PC-9 (cell line): Measurements from ENCODE around the gene FOXO3. TPM values are rescaled to one million over a fixed set of nuclear protein-coding genes. Genes with fewer than 3 reads are reported as not detected.

ENCODE experiments used
- BruUV-seq: library from RNA; stranded (reverse); fragments of 400-500 nt; replicated peaks from 2 replicates; lab custom pipeline; 2021; lab: Mats Ljungman, UMichigan
- CTCF ChIA-PET: fragments of 300-600 bp; sonication (Branson Sonifier 250); formaldehyde crosslinking; loops from one replicate; lab custom pipeline; 2022; ENCODE audit warnings: antibody characterized with exemption; lab: Charles Lee
- POLR2A ChIA-PET: fragments of 300-600 bp; sonication (Branson Sonifier 250); formaldehyde crosslinking; loops from one replicate; lab custom pipeline; 2022; ENCODE audit warnings: antibody characterized with exemption; ENCODE audit not compliant: unreplicated experiment; lab: Charles Lee
- DNase-seq, 2 experiments: peaks; one replicate each; pipeline versions ENCODE4 v3.0.0 to v3.0.0-alpha.2; 2015 to 2022; ENCODE audit warnings: mixed read lengths in 1 of 2
- H2AFZ ChIP-seq: fragments of 200-600 bp; sonication (generic); 2 replicates; pipeline ENCODE4 v1.8.1; 2017; ENCODE audit warnings: antibody characterized with exemption
- H3F3A ChIP-seq: fragments of 200-600 bp; sonication (generic); 2 replicates; pipeline ENCODE4 v1.8.1; 2017; ENCODE audit warnings: antibody characterized with exemption, mild to moderate bottlenecking, low read depth; ENCODE audit not compliant: insufficient read depth
- H3K27ac ChIP-seq: fragments of 200-600 bp; sonication (generic); 2 replicates; pipeline ENCODE4 v1.6.1; 2016; ENCODE audit warnings: mixed run types
- H3K27me3 ChIP-seq: fragments of 200-600 bp; sonication (generic); 2 replicates; pipeline ENCODE4 v1.6.1; 2016; ENCODE audit warnings: low read depth, mixed run types; ENCODE audit not compliant: insufficient read depth
- H3K36me3 ChIP-seq: fragments of 200-600 bp; sonication (generic); 2 replicates; pipeline ENCODE4 v1.6.1; 2016; ENCODE audit warnings: low read depth, mixed run types
- H3K4me1 ChIP-seq: fragments of 200-600 bp; sonication (generic); replicated peaks from 2 replicates; pipeline ENCODE4 v1.6.1; 2016; ENCODE audit warnings: mixed run types; ENCODE audit not compliant: insufficient read depth
- H3K4me2 ChIP-seq: fragments of 200-600 bp; sonication (generic); 2 replicates; pipeline ENCODE4 v1.6.1; 2017; ENCODE audit warnings: mixed run types
- H3K4me3 ChIP-seq: fragments of 200-600 bp; sonication (generic); 2 replicates; pipeline ENCODE4 v1.6.1; 2016; ENCODE audit warnings: mixed run types
- H3K79me2 ChIP-seq: fragments of 200-600 bp; sonication (generic); 2 replicates; pipeline ENCODE4 v1.6.1; 2017; ENCODE audit warnings: low read depth, mixed run types
- H3K9me2 ChIP-seq: fragments of 200-600 bp; sonication (generic); 2 replicates; pipeline ENCODE4 v1.8.1; 2017; ENCODE audit warnings: mild to moderate bottlenecking; ENCODE audit not compliant: insufficient read depth
- H3K9me3 ChIP-seq: fragments of 200-600 bp; sonication (generic); 2 replicates; pipeline ENCODE4 v1.8.1; 2016; ENCODE audit warnings: low read depth; ENCODE audit not compliant: insufficient read depth
- H4K20me1 ChIP-seq: fragments of 200-600 bp; sonication (generic); 2 replicates; pipeline ENCODE4 v1.8.1; 2017; ENCODE audit not compliant: insufficient read depth
- EZH2 ChIP-seq: fragments of 200-600 bp; sonication (generic); IDR thresholded peaks from 2 replicates; pipeline ENCODE4 v1.8.0; 2017; ENCODE audit warnings: antibody characterized with exemption, low read depth
- intact Hi-C: fragments of 100-400 bp; cut with micrococcal nuclease; formaldehyde crosslinking; loops from one replicate; pipeline ENCODE4 v1.10.0; 2022; ENCODE audit not compliant: unreplicated experiment
- total RNA-seq: library from RNA; stranded (reverse); gene quantifications from 2 replicates; pipeline ENCODE4 v1.2.3, GENCODE V29; 2021
- TF ChIP-seq, protein P1 (sequence below): fragments of 200-600 bp; sonication (generic); conservative IDR thresholded peaks from 2 replicates; pipeline ENCODE4 v1.6.1; 2017; ENCODE audit warnings: mixed run types, antibody characterized with exemption, mild to moderate bottlenecking, moderate library complexity

Gene FOXO3
- total RNA-seq, 1 experiment from 2014 or later: 59.4 TPM

DNA sequence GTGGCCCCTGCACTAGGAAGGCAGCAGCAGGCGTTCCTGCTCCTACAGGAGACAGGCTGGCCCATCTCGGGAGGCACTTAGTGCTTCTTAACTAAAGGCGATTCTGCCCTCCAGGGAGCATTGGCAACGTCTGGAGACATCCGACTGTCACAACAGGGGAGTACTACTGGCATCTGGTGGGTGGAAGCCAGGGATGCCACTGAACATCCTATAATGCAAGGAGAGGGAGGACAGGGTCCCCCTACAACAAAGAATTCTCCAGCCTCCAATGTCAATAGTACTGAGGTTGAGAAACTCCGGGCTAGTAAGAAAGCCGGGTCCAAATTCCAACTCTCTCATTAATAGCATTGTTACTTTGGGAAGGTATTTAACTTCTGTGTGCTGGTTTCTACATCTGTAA, 168.1 kb downstream of the FOXO3 start:
- Histone ChIP-seq H3K9me2 (no peaks in the 10 kb centered on the region), H2AFZ (no peak overlapping the region), H3K36me3 (no peaks in the 10 kb centered on the region), H3K27ac (no peak overlapping the region), H3K27me3 (no peaks in the 10 kb centered on the region), H3K4me2 (no peak overlapping the region), H4K20me1 (no peaks in the 10 kb centered on the region), H3K9me3 (0 out of 2 replicates have a peak, but pooled peaks cover 2% of the 10 kb centered on the region), H3F3A (peaks cover 28% of the 10 kb centered on the region), H3K79me2 (peaks cover 40% of the 10 kb centered on the region), H3K4me1 (peaks cover 39% of the 10 kb centered on the region), H3K4me3 (no peak overlapping the region)
- ChIA-PET POLR2A (interaction anchor here (0.6 kb wide), 1 partner anchor 78 kb away, joined by 6 read pairs; no protein-coding TSS in a partner anchor), CTCF (interaction anchor here (0.5 kb wide), 1 partner anchor 12 kb away, joined by 10 read pairs; no protein-coding TSS in a partner anchor)
- TF ChIP-seq EZH2: no peak
- TF ChIP-seq, protein P1, sequence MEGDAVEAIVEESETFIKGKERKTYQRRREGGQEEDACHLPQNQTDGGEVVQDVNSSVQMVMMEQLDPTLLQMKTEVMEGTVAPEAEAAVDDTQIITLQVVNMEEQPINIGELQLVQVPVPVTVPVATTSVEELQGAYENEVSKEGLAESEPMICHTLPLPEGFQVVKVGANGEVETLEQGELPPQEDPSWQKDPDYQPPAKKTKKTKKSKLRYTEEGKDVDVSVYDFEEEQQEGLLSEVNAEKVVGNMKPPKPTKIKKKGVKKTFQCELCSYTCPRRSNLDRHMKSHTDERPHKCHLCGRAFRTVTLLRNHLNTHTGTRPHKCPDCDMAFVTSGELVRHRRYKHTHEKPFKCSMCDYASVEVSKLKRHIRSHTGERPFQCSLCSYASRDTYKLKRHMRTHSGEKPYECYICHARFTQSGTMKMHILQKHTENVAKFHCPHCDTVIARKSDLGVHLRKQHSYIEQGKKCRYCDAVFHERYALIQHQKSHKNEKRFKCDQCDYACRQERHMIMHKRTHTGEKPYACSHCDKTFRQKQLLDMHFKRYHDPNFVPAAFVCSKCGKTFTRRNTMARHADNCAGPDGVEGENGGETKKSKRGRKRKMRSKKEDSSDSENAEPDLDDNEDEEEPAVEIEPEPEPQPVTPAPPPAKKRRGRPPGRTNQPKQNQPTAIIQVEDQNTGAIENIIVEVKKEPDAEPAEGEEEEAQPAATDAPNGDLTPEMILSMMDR: no peak
- DNase-seq: peak in 1 of 2 experiments; percentile 18
- intact Hi-C loops: no loop called here
- no TSS peak for BruUV-seq

DNA sequence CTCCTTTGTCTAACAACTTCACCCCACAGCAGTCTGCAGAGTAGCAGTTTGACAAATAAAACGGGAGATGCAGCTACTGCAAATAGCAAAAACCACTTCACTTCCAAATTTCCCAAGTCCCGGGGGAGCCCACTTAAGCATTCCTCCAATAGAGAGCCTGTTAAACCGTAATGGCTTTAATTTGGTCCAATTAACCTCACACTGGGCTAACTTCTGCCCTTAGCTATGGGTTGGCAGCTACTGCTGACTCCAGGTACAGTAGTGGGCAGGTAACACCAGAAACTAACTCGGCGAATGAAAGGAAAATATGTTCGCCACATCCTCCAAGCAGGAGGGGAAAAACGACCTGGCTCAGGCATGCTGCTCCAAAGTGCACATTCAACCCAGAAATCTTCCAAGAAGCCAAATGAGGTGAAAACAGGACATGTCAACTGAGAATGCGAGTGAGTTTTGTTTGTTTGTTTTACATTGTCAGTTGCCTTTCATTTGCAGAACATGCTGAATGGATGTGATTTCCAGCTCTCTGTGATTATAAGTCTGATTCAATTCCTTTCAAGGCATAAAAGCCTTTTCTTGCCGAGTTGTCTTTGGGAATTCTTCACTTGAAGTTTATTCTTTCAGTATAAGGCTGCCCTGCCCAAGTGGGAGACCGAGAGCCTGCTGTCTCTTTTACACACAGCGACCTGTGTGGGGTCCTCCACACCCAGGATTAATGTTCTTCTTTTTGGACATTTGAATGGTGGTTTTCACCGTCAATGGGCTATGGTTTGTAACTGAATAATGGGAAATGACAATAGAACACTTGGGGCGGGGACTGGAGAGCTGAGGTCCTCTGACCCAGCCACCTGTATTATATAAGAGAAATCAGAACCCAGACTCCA, 170.2 kb downstream of the FOXO3 start:
- Histone ChIP-seq H3K4me2 (peak overlapping the region; percentile 87), H3K27me3 (no peaks in the 10 kb centered on the region), H3K27ac (peak overlapping the region; percentile 84), H3K9me2 (no peaks in the 10 kb centered on the region), H3F3A (peaks cover 47% of the 10 kb centered on the region), H2AFZ (no peak overlapping the region), H3K4me3 (peak overlapping the region; percentile 46; the same call in 1 of the 2 replicates), H3K4me1 (peaks cover 59% of the 10 kb centered on the region), H4K20me1 (no peaks in the 10 kb centered on the region), H3K36me3 (no peaks in the 10 kb centered on the region), H3K79me2 (peaks cover 53% of the 10 kb centered on the region), H3K9me3 (no peaks in the 10 kb centered on the region)
- no TSS peak for BruUV-seq
- ChIA-PET CTCF (interaction anchor here (0.5 to 0.9 kb wide), 4 partner anchors 46 to 344 kb away, joined by 3 to 14 read pairs (median 6); no protein-coding TSS in a partner anchor), POLR2A (interaction anchor here (0.6 to 0.8 kb wide), 4 partner anchors 161 to 599 kb away, joined by 3 to 7 read pairs (median 5); no protein-coding TSS in a partner anchor)
- DNase-seq: no peak
- TF ChIP-seq, protein P1: no peak
- TF ChIP-seq EZH2: no peak
- intact Hi-C loops: loop anchor here (5.0 kb wide), 1 partner anchor 106 kb away; no protein-coding TSS in a partner anchor

DNA sequence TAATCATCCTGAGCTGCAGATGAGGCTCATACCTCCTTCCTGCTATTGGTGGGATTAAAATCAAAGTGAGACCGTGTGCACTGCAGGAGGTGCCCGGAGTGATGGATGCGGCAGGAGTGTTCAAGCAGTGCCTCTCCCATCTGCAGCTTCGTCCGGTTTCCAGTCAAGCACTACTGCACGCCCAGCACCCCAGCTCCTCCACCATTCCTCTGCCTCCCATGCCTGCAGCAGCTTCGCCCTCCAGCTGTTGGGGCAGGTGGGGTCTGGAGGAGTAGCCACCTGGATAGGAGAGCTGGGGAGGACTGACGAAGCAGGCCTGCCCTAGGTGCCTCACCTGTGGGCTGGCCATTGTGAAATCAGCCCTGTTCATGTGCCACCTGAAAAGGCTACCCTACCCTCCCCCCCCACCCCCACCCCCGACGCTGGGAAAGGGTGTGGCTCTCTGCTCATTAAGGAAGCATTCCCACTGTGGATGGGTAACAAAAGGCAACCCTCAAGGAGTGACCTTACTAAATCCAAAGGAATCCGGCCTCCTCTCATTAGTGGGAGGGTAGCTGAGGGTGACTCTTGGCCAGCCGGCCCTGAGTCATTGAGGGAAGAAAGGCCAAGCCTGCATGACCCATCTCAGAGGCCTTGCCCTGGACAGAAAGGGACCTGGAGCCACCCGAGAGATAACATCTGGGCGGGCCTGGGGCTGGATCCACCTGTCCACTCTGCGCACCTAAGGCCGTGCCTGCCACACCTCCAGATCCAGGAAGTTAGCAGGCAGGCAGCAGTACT, 171.6 kb downstream of the FOXO3 start:
- Histone ChIP-seq H3K9me2 (no peaks in the 10 kb centered on the region), H3K27ac (peak overlapping the region; percentile 99), H3K79me2 (peaks cover 56% of the 10 kb centered on the region), H3K9me3 (no peaks in the 10 kb centered on the region), H3K4me1 (peaks cover 71% of the 10 kb centered on the region), H3K27me3 (no peaks in the 10 kb centered on the region), H3K4me3 (peak overlapping the region; percentile 46; the same call in 1 of the 2 replicates), H3K4me2 (peak overlapping the region; percentile 96), H3F3A (peaks cover 59% of the 10 kb centered on the region), H4K20me1 (no peaks in the 10 kb centered on the region), H3K36me3 (no peaks in the 10 kb centered on the region), H2AFZ (no peak overlapping the region)
- BruUV-seq: no TSS peak
- TF ChIP-seq, protein P1: no peak
- no peak for TF ChIP-seq EZH2
- intact Hi-C loops: loop anchor here (1.0 to 5.0 kb wide), 6 partner anchors 19 to 173 kb away; no protein-coding TSS in a partner anchor
- ChIA-PET CTCF (interaction anchor here (0.9 kb wide), 1 partner anchor 47 kb away, joined by 3 read pairs; no protein-coding TSS in a partner anchor), POLR2A (interaction anchor here (0.6 to 1.3 kb wide), 9 partner anchors 19 to 174 kb away, joined by 4 to 17 read pairs (median 5); partner anchors contain the start of gene FOXO3)
- peak; percentile 96 to 100 for DNase-seq
